Stimulated activated CD8-positive, alpha-beta memory T cell treated with anti-CD3 and anti-CD28 coated beads, Interleukin-12 subunit alpha, Interleukin-12 subunit beta, amount 100 ng/mL, for 4 hours (primary cell): ENCODE measurements around the gene SUCNR1.
"Not testable (repeated sequence)": the region's sequence is repeated elsewhere in the genome, so short reads cannot be mapped to it uniquely, and the experiment has no call there.

ENCODE experiments used
- DNase-seq: peaks from one replicate; pipeline ENCODE4 v3.0.0-alpha.2; 2020; ENCODE audit warnings: low read depth

SUCNR1 gene, protein sequence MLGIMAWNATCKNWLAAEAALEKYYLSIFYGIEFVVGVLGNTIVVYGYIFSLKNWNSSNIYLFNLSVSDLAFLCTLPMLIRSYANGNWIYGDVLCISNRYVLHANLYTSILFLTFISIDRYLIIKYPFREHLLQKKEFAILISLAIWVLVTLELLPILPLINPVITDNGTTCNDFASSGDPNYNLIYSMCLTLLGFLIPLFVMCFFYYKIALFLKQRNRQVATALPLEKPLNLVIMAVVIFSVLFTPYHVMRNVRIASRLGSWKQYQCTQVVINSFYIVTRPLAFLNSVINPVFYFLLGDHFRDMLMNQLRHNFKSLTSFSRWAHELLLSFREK

DNA sequence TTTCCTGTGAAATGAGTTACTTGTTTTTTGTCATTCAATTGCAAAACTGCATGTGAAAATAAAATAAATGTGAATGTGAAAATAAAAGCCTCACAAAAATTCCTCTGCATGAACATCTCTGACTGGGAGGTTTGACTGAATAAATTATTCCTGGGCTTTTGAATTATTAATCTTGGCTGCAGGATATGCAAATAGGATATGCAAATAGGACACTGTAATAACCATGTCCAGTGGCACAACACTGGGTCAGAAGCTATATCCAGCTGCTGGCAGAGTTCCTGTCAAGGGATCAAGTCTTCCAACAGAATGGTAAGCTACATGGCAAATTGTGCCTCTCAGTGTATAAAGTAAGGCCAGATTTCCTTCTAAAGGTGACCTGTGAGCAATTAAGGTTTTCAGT is at the start of gene SUCNR1:
TSS of gene SUCNR1 (plus strand) at position 246 of the 400 bp plus-strand sequence. CDS start 6,250 bp downstream, outside the sequence.
- DNase-seq, result no peak

DNA sequence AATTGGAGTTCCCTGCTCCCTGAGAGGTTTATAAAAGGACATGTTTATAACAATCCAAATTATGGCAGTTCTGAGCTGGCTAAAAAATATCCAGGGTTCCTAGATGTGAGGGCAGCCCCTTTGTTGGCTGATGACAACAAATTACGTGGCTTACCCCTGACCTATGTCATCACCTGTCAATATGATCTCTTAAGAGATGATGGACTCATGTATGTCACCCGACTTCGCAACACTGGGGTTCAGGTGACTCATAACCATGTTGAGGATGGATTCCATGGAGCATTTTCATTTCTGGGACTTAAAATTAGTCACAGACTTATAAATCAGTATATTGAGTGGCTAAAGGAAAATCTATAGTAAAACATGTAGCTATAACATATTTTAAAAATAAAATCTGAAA is 45.6 kb upstream of the SUCNR1 start:
- DNase-seq, result no peak

DNA sequence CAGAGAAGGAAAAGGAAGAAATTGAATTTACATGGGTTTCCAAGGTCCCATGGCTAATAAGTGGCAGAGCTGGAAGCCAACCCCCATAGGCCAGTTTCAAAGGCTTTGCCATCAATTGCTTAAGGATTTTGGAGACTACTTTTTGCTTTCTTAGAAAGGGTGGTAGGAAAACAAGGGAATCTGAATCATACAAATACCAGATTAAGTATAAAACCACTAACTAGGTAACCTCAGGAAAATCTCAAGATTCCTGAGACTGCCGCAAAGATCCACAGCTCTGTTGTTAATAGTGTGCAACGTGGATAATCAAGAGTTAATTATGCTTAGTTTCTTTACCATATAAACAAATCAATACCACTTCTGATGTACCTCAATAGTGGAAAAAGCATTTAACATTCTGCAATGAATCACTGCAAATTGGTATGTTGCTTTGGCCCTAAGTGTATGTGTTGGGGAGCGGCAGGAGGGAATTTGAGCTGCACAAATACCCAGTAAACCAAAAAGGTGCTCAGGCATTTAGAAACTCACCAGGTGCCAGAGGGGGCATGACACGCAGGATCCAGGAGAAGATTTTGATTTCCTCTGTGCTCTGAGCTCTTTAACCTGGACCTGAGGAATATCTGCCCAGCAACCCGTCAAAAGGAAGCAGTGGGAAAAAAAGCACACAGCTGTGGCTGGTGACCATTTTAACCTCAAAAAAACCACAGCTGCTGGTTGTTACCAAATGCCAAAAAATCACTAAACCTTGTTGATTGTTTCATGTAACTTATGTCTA is 37.5 kb upstream of the SUCNR1 start:
- no peak for DNase-seq

DNA sequence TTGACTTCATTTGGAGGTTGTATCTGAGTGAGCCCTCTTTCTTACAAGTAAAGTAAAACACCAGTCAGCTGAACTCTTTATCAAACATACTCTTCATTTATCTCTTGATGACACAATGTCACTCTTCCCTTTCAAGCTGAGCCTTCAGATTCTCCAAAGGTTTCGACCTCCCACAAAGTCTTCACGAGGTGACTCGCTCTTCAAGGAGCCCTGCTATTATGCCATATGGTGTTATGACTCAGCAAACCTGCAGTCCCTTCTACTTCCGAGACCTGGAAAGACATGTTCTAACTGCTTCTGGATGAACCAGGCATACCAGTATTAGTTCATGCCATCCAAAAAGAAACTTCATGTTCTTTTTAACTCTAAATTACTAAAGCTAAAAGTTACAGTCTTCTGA is 36.4 kb upstream of the SUCNR1 start:
- DNase-seq, result no peak

DNA sequence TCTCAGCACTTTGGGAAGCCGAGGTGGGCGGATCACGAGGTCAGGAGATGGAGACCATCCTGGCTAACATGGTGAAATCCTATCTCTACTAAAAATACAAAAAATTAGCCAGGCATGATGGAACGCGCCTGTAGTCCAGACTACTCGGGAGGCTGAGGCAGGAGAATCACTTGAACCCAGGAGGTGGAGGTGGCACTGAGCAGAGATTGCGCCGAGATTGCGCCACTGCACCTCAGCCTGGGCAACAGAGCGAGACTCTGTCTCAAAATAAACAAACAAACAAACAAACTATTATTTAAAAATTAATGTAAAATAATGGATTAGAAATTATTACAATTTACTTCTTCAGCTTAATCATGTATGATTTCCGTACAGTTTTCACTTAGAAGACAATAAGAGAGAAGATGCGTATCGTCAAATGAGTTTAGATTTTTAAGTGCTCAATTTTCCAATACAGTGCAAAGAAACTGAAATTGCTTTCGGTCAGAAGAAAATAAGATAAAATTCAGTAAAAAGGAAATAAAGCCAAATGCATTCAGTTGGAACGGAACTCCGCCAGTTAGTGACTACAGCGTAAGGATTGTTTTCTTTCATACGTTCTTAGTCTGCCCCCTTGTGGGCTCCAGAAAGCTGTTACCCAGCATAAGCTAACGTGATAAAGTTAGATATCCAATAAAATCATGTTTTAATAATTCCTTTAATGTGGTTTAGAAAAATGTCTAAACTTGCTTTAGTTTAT is 34.7 kb upstream of the SUCNR1 start:
- no peak for DNase-seq

DNA sequence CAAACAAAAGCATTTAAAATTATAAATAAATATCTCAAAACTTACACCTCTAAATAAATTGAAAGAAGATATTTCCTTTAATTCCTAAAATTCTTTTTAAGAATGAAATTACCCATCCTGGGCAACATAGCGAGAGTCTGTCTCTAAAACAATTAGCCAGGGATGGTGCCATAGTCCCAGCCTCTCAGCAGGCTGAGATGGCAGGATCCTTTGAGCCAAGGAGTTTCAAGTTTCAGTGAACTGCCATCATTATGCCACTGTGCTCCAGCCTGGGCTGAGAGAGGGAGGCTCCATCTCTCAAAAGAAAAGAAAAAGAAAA is 34.2 kb upstream of the SUCNR1 start:
- no peak for DNase-seq

DNA sequence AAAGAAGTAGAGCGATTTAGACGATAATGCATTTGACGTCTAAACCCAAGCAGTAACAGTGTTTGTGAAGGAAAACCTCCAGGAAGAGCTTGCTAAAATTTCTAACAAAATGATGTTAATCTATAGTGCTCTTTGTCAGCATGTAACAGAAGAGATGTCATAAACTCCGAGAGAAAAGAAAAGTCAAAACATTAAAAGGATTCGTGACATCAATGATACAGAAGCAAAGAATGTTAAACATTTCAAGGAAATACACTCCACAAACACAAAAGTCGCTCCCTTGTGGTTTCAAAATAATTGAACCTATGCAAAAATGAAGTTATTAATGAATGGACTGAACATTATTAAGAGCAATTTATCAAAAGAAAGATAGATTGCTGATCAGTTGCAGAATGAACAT is 31.6 kb upstream of the SUCNR1 start:
- no peak for DNase-seq

DNA sequence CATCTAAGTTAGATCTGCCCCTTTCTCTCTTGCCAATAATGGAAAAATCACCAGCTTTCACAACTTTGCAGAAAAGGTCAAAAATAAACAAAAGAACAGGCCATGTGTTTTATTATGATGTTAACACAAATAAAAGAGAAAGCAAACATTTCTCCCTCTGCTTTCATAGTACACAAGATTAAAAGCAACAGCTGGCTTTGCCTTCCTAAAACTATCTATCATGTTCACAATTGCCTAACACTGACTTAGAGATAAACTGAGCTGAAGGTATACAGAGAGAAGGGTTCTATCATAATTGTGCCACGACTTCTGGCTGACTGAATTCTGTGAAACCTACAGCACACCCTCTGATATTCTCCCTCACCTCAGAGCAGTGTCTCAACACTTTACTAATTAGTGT is 30.2 kb upstream of the SUCNR1 start:
- no peak for DNase-seq

DNA sequence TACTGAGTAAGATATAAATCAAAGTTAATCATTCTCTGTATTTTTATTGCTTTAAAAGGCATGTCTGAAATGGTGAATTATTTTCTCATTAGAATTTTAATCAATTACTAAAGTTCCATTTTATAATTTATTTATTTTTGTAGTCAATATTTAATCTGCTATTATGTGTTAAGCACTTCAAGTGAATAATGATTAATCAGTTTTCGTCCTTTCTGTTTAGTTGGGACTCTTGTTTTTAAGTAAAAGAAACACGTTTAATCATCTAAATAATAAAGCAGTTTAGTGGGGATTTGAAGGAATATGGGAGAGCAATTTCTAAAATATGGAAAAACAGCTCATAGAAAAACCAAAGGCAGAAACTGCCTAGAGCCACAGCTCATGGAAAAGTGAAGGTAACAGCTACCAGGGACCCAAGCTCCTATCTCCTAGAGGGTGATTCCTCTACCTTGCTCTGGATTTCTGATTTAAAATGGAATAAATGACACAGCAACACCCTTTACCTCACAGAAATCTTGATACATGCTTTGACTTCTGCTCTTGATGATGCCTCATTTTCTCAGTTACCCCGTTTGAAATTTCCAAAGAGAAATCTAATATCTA is 28.0 kb upstream of the SUCNR1 start:
- no peak for DNase-seq

DNA sequence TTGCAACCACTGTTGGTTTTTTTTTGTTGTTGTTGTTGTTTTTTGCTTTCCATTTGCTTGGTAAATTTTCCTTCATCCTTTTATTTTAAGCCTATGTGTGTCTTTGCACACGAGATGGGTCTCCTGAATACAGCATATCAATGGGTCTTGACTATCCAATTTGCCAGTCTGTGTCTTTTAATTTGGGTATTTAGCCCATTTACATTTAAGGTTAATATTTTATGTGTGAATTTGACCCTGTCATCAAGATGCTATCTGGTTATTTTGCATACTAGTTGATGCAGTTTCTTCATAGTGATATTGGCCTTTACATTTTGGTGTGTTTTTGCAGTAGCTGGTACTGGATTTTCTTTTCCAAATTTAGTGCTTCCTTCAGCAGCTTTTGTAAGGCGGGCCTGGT is 23.4 kb upstream of the SUCNR1 start:
- DNase-seq, result not testable (repeated sequence)

DNA sequence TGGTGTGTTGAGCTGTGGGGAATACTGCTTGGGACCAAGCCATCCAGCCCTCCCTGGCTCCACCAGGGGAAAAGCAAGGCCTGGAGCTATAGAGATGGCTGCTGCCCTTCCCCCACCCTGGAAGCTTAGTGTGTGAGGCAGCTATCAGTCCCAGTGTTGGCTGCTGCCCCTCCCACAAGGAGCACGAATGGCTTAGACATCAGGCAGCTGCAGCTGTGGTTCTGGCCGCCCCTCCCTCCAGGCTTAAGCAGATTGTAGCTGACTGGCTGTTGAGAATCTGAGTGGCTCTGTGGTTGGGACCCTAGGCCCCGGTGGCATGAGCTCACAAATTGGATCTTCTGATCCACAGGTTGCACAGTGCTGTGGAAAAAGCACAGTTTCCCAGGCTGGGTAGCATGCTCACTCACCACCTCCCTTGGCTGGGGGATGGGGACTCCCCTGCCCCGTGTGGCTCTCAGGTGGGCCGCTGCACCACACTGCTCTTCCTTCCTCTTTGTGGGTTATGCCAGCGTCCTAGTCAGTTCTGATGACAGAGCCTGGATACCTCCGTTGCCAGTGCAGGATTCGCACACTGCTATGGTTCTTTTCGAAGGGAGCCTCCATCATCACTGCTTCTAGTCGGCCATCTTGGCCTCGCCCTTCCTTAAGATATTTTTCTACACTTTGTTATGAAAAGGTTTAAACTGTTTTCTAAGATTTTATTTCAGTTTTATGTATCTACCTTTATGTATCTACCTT is 21.2 kb upstream of the SUCNR1 start:
- no peak for DNase-seq

DNA sequence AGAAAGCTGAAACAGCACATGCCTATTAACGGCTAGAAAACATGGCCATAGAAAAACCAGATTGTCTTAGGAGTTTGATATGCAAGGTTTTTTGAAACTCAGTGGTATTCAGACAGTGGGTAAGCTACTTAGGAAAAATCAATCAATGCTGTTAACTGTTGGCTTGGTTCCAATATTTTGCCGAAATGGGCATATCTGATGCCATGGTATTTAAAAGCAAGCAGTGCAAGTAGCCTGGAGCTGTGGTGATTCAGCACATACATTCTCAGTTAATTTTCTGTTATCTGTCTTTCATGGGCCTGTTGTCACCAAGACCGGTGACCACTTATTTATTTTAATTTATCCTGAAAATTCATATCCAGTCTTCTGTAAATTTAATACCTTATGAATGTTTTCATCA is 17.3 kb upstream of the SUCNR1 start:
- DNase-seq, result no peak

DNA sequence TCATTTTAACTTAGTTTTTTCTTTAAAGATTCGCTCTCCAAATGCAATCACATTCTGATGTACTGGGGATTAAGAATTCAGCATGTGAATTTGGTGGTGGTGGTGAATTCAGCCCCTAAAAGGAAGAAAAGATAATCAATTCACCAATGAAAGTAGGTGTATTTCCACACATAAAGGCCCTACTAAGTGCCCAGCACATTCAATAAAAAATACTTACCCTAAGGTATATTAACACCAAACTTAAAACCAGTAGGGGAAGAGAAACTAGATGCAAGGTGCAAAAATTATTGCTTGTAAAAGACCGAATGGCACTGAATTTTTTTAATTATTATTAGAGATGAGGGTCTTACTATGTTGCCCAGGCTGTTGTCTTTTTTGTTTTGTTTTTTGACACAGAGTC is 16.8 kb upstream of the SUCNR1 start:
- DNase-seq, result no peak

DNA sequence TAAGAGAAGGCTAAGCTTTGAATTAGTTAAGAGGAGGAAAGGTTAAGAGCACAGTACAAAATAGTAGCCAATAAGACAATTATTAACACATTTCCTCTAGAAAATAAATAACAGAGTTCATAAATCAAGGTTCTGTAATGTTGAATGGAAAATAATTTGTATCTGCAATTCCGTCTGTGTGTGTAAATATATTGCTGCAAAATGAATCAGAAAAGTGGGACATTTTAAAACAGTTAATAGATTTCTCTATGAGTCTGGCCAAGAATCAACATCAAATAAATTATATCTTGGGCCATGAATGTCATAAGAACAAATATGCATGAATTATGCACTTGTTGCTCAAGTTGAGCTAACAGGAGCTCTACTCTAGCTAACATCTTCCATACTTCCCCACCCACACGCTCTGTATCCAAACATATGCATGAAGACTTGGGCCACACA is 14.2 kb upstream of the SUCNR1 start:
- no peak for DNase-seq

DNA sequence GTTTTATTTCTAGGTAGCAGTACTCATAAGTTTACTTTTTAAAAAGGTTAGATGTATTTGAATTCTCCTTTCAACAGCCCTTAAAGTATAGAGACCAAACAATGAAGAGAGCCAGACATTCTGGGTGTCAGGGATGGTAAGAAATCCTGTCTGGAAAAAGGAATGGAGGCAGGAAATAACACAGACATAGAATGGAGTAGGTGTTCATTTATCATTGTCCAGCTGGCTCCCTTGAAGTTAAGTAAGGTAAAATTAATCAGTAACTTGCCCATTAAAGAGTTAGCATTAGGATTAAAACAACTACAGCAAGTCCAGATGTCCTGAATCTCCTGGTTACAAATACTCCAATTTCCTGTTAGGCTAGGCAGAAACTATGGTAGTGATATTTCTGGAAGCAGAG is 13.5 kb upstream of the SUCNR1 start:
- DNase-seq, result no peak

DNA sequence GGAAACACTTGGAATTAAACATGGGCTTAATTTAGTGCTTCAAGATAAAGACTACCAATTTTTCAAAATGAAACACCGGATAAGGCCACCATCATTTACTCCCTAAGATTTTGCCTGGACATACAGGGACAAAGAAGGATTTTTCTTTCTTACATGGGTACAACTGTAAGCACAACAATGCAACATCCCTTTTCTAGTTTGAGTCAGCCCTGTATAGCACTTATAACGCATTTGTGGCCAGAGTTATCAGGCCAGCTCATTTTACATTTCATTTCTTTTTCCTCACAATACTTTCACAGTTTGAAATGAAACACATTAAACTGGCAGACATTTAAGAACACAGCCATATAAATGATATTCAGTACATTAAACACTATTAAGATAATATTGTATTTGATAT is 9.8 kb upstream of the SUCNR1 start:
- DNase-seq, result no peak

DNA sequence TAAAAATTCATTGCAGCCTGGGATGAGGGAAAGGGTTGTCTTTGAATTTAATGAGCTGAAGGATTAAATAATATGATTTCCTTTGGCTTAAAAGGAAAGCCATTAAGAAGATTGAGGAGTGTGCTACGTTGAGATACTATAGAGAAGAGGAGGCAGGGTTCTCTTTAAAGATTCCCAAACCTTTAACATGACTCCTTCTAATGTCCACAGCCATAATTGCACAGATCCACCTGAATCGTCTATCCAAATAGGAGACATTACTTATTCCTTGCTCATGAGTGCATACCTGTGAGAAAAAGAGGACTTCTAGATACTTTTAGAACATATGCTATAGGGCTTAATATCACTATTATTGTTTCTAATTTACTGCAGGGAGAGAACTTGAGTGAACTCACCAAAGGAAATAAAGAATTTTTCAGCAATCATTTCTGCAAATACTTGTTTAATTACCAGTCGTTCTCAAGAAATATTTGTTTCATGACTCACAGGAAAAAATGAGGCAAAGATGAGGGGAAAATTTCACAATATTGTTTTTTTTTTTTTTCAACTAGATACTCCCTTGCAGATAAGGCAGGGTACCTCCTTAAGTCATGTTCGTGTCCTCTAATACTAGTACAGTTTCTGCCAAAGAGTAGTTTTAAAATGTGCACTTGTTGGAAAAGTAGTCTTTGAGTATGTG is 8.9 kb upstream of the SUCNR1 start:
- DNase-seq, result no peak

DNA sequence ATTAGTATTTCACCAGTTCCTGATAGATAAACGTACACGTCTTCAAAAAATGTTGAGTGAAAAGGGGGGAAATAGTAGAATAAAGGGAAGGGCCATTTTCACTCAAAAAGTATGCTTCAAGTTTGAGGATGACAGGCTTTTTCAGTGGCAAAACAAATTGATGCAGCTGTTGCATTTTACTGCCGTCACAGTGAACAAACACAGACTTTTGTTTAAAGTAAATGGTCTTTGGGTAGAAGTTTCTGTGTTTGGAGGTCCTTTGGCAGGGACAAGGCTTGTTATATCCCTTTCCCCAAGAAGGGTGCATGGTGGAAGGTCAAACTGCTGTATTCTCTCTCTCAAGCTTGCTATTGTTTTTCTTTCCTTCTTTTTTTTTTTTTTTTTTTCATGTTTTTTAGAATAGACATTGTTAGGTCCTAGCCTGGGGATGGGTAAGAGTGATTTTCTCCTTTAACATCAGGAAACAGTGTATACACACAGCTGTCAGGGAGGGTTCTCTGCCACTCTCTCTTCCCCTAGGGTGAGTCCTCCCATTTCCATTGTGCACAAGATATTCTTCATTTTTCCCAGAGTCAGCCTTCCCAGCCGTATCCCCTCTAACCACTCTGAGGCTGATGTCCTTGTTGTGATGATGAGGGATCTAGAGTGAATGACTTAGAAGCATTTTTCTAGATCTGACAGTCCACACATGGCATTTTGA is 6.6 kb upstream of the SUCNR1 start:
- DNase-seq, result no peak

DNA sequence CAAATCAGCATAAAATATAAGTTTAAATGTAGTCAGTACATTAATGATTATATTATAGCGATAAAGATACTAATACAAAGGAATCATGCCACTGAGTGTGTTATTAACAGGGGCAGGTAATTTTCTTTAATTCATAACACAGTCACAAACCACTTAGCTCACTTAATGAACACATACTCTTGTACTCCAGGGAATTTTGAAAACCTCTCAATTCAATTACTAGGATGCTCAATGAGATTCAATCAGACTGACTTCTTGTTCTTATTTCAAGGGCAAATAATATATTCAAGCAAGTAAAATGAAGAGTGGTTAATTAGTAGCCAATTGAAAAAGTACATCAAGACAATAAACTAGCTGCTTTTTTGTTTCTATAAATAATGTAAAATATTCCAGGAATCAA is 5.8 kb upstream of the SUCNR1 start:
- no peak for DNase-seq

DNA sequence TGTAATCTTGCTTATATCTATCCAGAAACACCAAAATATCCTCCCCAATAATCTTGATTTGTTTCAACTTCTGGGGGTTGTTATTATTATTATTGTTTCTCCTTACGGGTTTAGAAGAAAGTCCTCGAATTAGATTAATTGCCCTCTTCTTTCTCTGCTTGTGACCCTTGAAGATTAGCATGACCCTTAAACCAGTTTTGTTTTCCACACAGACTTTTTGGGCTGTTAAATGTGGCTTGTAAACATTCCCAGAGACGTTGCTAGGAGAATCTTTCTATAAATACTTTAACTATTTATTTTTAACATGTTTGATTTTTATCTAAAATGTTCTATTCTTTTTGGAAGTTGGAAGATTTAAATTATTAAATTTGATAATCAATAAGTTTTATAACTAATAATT is 4.3 kb upstream of the SUCNR1 start:
- DNase-seq, result no peak
